Cortex of kidney (tissue), 1 donor: Measurements from ENCODE around the gene TBC1D24.

Experiments
- DNase-seq: peaks from one replicate; lab custom pipeline; 2025; lab: John Stamatoyannopoulos, UW

TBC1D24 gene

GRCh38 chr16:2517954-2518605, 43.2 kb downstream of the TBC1D24 start:
- no peak for DNase-seq

- no peak for DNase-seq
These were observed 44.1 kb downstream of the TBC1D24 start for GRCh38 chr16:2518823-2519710.

- DNase-seq = no peak
These were observed 44.8 kb downstream of the TBC1D24 start for GRCh38 chr16:2519711-2520080.

GRCh38 chr16:2520097-2520783, 45.3 kb downstream of the TBC1D24 start, which contains the start of gene AMDHD2:
Gene AMDHD2 (plus strand): TSS chr16:2520371. CDS start chr16:2520459, 88 bp downstream.
- DNase-seq = no peak

GRCh38 chr16:2520784-2521531, 46.0 kb downstream of the TBC1D24 start:
- no peak for DNase-seq

GRCh38 chr16:2523801-2524231, 48.9 kb downstream of the TBC1D24 start:
- DNase-seq = no peak

- no peak for DNase-seq
These were observed 49.5 kb downstream of the TBC1D24 start for GRCh38 chr16:2524339-2524938.

GRCh38 chr16:2526135-2526534, 51.2 kb downstream of the TBC1D24 start:
- no peak for DNase-seq

- DNase-seq = no peak
These were observed 52.3 kb downstream of the TBC1D24 start for GRCh38 chr16:2527071-2527783.

- DNase-seq = no peak
These were observed 52.8 kb downstream of the TBC1D24 start for GRCh38 chr16:2527784-2528100.

- no peak for DNase-seq
These were observed 53.5 kb downstream of the TBC1D24 start for GRCh38 chr16:2528161-2529060.

GRCh38 chr16:2529061-2529931, 54.4 kb downstream of the TBC1D24 start:
- DNase-seq = no peak

- DNase-seq = no peak
These were observed 55.2 kb downstream of the TBC1D24 start for GRCh38 chr16:2529961-2530628.

GRCh38 chr16:2530629-2531318, 55.8 kb downstream of the TBC1D24 start:
- DNase-seq = no peak

- no peak for DNase-seq
These were observed 56.4 kb downstream of the TBC1D24 start, which contains the start of gene CEMP1 for GRCh38 chr16:2531371-2531695. Gene CEMP1 (minus strand): TSS chr16:2531408. CDS start chr16:2531073, 335 bp downstream.

GRCh38 chr16:2531696-2532493, 57.0 kb downstream of the TBC1D24 start:
- DNase-seq = no peak
